ENCODE measurements around the gene ZBTB39.
"Not testable (repeated sequence)": the region's sequence is repeated elsewhere in the genome, so short reads cannot be mapped to it uniquely, and the experiment has no call there.

ZBTB39 gene, protein sequence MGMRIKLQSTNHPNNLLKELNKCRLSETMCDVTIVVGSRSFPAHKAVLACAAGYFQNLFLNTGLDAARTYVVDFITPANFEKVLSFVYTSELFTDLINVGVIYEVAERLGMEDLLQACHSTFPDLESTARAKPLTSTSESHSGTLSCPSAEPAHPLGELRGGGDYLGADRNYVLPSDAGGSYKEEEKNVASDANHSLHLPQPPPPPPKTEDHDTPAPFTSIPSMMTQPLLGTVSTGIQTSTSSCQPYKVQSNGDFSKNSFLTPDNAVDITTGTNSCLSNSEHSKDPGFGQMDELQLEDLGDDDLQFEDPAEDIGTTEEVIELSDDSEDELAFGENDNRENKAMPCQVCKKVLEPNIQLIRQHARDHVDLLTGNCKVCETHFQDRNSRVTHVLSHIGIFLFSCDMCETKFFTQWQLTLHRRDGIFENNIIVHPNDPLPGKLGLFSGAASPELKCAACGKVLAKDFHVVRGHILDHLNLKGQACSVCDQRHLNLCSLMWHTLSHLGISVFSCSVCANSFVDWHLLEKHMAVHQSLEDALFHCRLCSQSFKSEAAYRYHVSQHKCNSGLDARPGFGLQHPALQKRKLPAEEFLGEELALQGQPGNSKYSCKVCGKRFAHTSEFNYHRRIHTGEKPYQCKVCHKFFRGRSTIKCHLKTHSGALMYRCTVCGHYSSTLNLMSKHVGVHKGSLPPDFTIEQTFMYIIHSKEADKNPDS

DNA sequence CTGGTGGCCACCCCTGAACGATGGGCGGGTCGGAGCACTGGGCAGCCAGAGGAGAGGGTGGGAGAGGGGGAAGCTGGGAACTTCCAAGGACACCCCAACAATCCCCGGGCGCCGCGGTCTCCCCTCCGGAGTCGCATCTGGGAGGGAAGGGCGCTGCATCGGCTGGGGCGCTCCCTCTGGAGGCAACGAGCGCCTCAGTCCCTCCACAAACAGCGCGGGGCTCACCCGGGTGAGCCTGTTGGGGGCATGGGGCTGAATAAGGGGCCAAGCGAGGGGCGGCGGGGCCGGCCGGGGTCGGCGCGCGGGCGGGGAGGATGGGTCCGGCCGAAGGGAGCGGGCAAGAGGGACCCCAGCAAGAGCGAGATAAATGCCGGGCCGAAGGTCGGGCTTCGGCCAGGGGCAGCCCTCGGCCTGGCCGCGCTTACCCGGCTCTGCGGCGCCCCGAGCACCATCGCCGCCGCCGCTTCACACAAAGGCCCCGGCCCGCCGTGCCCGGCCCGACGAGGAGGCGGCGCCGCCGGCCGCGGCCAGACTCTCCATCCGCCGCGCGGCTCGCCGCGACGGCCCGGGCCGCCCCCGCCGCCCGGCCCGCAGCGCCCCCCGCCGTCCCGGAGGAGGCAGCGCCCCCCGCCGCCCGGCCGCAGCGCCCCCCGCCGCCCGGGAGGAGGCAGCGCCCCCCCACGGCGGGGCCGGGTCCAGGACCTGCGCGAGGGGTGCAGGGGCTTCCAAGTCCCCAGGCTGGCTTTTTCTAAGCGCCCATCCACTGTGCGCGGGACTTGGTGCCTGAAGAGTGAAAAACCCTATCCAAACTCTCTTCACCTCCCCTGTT is at the start of gene ZBTB39:
Gene ZBTB39 (minus strand): TSS at position 567 of the 829 bp plus-strand sequence. CDS start 1,629 bp downstream, outside the sequence.
- DNase-seq = no peak

DNA sequence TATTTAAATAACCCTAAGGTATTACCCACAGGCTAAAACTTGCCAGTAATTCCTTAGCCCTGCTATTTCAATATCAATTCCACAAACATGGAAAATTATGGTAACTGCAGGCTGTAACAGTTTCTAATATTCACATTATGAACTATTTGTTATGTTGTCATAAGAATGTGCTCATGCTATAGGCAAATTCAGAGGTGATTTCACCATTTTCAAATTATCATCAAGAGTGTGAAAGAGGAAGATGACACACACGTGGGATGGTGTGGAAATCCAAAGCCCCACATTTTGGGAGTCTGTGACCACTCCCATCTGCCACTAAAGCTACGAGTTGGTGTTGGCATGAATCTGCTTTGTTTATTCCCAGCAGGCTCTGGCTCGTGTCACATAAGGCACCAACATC is 49.5 kb upstream of the ZBTB39 start:
- no peak for DNase-seq

DNA sequence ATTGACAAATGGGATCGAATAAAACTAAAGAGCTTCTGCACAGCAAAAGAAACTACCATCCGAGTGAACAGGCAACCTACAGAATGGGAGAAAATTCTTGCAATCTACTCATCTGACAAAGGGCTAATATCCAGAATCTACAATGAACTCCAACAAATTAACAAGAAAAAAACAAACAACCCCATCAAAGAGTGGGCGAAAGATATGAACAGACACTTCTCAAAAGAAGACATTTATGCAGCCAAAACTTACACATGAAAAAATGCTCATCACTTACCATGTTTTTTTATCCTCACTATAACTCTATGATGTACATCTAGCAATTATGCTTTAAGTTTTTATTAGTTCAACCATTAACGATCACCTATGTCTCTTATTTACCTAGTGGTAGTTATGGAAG is 47.6 kb upstream of the ZBTB39 start:
- DNase-seq = not testable (repeated sequence)

DNA sequence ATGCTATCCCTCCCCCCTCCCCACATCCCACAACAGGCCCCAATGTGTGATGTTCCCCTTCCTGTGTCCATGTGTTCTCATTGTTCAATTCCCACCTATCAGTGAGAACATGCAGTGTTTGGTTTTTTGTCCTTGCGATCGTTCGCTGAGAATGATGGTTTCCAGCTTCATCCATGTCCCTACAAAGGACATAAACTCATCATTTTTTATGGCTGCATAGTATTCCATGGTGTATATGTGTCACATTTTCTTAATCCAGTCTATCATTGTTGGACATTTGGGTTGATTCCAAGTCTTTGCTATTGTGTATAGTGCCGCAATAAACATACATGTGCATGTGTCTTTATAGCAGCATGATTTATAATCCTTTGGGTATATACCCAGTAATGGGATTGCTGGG is 46.8 kb upstream of the ZBTB39 start:
- not testable (repeated sequence) for DNase-seq

DNA sequence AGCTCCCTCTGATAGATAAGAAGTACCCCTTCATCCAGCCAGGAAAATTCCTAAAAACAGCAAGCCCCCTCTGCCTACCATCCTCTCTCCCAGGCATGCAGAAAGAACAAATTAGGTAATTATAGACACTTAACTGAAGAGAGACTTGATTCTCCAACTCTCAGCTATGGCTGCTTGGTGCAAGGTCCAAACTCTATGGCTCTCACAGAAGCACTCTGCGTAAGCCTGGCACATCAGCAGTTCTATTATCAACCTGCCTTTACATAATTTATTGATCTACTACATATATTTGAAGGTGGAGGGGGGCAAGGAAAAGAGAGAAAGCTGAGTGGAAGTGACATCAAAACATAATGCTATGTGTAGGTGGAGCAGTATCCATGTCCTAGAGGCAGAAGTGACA is 44.7 kb upstream of the ZBTB39 start:
- no peak for DNase-seq

DNA sequence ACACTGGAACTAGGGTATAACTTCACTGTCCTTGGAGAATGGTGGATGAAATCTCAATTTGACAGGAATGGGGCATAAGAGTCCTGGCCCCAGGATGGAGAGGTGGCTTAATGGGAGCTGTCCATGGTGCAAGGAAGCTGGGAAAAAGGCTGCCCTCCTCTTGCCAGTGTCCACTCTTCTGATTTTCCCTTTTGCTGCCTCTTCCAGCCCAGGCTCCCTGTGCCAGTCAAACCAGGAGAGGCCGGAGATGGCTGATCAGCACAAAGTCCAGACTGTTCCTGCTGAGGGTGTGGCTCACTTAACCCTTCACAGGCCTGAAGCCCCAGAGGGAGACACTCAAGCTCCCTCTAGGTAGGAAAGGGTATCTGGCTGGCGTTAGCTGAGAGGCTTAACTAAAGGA is 43.5 kb upstream of the ZBTB39 start, which contains the start of gene MYO1A:
Gene MYO1A (minus strand): TSS at position 240 of the 400 bp plus-strand sequence. CDS start 1,806 bp downstream, outside the sequence.
- DNase-seq = no peak

DNA sequence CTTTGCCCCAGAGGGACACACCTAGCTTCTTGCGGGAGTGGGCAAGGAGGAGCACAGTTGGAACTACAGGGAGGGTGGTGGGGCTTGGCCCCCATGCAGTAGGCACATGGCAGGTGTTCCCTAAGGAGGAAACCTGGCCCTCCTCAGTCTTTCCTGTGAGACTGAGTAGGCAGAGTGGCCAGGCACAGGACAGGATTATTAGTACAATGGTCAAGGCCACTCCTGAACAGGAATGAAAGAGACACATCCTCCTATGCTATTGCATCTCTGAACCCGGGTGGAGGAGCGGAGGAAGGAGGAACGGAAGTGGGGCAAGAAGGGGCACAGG is 42.7 kb upstream of the ZBTB39 start:
- no peak for DNase-seq

DNA sequence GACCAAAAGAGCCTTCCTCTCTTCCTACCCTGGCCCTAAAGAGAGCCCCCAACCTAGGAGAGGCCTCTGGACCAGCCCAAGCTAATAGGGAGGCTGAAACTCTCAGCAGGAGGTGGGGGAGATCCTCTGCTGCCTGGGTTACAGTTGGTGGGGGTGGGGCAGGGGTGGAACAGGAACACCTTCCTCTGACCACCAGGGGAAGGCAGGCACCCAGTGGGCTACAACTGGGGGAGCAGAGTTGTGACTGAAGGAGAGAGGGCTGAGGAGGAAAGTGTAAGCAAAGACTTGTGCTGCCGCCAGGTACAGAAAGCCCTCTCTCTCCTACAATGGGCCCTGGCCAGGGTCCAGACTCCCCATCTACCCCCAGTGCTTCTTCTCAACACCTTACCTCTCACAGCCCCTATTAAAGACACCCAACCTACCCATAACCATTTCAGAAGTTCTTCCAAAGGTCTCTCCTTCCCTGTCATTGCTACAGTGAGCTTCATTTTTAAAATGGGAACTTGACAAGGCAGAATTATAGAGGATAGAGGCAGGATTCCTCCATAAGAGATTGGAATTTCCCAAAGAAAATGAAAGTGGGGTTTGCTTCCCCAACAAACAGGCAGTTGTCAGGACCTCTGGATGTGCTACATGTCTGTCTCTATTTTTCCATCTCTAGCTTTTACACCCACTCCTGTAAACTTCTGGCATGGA is 42.2 kb upstream of the ZBTB39 start:
- no peak for DNase-seq

DNA sequence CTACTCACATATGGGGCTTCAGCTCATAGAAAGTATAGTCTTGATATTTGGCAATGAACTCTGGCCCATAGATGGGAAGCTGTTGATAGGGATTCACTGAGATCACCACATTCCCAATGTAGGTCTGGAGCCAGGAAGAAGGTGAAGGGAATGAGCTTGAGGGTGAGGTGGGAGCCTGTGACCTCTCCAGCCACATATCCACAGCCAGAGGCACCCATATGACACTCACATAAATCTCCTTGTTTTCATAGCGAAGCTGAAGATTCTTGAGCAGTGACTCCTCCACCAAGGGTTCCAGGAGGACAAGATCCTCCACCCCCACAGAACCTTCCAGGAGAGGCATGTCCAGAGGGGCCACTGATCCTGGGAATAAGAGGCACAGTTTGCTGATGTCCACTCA is 41.6 kb upstream of the ZBTB39 start:
- DNase-seq = no peak

DNA sequence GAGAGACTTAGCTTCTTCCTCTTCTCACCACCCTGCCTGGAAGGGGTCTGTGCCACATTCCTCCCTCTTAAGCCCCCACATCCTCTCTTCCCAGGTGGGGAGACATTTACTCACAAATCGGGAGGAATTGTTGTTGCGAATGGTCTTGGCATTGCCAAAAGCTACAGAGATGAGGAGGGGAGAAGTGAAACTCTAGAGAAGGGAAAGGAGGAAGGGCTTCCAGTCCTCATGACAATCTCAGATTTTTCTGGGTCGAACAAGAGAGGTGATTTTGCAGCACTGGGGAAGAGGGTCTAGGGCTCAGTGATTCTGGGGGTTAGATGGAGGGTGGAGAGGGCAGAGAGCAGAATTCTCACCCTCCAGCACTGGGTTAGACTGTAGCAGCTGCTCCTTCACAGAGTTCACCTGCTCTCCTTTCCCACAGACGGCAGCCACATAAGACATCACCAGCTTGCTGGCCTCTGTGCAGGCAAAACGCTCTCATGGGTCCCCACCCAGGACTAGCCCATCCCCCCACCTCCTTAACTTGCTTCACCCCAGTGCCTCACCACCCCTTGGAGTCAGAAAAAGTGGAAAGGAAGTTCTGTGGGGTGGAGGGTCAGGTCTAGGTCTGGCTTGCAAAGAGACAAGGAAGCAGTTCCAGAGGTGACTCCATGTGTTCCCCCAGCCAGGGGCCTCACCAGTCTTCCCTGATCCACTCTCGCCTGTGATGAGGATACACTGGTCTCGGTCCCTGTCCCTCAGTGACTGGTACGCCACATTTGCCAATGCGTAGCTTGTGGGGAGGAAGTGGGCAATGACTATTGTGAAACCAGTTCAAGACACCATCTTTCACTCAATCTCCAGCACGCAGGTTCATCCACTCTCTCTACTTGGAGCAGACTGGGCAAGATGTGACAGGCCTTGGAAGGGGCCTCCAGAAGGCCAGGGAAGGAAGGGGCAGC is 40.9 kb upstream of the ZBTB39 start:
- no peak for DNase-seq

DNA sequence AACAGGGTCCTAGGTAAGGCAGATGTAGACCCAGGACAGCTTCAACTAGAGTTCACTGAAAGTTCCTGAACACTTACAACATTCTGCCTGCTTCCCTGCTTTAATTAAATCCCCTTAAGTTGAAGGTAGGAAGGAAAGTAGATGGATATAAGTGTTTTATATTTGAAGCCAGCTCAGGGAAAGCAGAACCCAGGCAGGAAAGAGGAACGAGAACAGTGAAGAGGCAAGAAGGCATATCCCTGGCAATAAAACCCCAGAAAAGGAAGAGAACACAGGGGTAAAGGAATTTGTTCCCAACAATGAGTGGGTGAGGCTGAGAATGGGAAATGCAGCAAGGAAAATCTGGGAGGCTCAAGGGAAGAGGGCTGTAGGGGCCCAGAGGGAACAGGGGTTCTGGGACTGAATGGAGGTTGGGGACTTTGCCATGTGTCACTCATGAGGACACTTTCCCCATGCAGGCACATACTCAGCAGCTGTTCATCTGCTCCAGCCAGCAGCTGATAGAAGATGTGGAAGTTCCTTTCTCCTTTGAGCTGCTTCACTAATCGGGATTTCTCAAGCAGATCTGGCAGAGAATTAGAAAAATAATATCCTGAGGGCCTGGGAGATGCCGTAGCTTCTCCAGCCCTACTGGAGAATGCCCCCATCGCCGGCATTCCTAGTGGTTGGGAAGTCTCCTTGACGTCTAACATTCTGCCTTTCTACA is 39.9 kb upstream of the ZBTB39 start:
- no peak for DNase-seq

DNA sequence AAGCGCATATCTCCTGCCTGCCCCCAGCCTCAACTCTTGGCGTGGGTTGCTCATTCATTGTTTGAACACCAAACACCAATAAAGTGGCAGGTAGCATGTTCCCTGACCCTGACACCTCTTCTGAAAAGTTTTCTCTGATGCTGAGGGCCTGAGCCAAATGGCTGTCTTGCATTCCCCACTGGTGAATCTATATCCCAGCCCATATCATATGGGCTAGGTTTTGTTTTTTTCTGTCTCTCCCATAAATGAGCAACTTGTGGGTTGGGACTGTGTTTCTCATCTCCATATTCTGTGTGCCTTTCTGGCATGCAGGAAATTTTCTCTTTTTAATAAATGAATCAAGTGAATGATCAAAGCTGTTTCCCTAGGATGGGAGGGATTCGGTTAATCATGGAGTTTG is 38.5 kb upstream of the ZBTB39 start:
- no peak for DNase-seq

DNA sequence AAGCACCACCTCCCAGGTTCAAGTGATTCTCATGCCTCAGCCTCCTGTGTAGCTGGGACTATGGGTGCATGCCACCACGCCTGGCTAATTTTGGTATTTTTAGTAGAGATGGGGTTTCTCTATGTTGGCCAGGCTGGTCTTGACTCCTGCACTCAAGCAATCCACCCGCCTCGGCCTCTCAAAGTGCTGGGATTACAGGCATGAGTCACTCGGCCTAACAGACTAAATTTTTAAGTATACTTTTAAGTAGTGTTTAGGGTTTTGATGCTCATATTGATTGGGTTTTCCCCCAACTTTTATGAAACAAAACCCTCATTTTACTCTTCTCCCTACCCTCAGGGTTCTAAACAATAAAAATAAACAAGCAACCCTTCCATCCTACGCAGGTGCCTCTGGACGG is 38.1 kb upstream of the ZBTB39 start:
- DNase-seq = no peak

DNA sequence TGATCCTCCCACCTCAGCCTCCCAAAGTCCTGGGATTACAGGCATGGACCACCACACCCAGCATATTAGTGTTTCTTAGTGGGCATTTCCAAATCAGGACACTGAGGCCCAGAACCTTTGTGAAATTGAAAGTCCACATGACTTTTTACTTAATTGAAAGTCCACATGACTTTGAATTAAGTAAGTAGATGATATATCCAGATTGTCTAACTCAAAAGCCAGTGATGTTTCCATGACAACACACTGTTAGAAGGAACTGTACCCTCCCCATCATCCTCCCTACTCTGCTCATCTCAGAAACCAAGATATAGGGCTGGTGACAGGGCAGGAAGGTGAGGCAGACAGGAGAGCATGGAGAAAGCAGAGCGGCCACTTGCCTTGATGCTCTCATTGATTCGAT is 36.3 kb upstream of the ZBTB39 start:
- DNase-seq = no peak

DNA sequence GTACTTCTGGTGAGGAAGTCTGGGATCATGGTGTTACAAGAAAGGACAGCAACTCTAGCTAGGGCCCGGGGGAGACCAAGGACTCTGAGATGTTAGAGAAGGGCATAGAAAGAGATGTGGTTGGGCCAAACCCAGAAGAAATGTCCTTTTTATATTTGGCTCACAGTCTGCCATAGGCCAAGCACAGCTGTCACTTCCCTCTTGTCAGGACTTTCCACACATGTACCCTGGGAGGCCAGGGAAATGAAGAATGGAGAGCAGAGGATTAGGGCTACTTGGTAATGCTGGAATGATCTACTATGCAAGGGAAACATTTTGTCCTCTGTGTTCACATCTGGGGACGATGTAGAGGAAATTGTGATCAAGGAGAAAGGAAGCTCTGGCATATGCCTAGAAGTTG is 34.4 kb upstream of the ZBTB39 start:
- DNase-seq = no peak

DNA sequence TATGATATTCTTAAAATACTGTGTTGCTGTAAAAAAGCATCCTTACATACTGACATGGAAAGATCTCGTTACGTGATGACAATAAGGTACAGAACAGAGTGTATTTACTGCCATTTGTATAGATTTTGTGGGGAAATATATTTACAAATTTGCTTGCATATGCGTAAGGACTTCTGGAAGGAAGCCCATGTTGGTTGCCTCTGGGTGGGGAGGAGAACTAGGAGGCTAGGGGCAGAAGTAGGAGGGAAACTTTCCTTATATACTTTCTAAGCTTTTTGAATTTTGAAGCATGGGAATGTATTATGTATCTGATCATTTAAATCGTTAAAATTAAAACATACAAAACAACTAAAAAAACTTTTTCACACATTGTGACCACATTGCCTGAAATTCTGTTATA is 33.9 kb upstream of the ZBTB39 start:
- DNase-seq = no peak

DNA sequence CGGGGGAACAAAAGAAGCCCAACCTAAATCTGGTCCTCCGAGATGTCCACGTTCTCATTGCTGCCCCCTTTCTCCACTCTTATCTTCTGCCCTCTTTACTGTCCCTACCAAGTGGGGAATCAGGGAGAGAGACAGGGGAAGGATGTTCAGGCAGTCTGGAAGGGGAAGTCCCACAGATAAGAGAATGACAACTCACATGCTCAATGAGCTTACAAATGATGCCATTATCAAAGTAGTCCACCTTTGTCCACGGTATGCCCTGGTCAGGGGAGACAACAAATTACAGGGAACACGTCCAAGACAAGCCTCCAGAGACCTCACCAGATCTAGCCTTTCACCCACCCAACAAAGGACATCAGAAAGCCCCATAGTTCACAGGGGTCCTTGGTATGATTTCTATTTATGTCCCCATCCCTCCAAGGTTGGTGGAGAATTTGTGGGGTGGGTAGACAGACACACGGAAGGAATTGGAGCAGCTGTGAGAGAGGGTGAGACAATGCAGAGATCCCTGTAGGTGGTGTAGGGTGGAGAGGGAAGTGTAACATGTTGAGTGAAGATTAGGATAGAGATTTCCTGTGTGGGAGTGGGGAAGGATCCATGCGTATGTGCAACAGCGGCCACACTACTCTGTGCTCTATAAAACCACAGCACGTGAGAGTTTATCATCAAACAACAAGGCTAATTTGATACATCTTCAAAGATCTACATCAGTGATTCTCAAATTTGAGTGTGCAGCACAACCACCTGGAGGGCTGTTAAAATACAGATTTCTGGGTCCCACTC is 32.9 kb upstream of the ZBTB39 start:
- no peak for DNase-seq

DNA sequence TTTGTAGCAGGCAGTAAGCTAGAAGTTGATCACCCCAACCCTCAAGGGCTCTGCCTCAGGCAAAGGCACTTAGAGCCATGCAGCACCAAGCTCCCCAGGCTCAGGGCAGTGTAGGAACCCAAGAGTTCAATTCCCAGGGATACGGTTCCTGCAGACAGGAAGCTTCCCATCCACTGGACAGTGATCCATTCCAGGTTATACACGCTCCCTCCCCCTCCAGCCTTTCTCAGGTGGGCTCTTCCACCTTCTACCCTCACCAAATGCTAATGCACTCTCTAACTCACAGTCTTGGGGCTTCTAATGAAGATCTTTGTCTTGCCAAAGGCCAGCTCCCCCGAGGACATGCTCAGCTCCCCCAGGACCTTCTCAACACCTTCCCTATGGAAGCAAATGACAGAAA is 30.9 kb upstream of the ZBTB39 start:
- no peak for DNase-seq

DNA sequence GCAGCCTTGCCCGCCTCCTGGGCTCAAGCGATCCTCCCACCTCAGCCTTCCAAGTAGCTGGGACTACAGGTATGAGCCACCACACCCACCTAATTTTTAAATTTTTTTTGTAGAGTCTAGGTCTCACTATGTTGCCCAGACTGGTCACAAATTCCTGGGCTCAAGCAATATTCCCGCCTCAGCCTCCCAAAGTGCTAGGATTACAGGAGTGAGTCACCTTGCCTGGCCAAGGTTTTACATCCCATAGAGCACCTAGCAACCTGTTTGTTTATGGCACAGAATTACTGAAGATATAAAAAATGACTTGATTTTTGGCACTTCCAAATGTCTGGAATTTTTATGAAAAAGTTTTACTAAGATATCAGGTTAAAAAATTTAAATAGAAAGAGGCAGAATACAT is 27.1 kb upstream of the ZBTB39 start:
- no peak for DNase-seq

DNA sequence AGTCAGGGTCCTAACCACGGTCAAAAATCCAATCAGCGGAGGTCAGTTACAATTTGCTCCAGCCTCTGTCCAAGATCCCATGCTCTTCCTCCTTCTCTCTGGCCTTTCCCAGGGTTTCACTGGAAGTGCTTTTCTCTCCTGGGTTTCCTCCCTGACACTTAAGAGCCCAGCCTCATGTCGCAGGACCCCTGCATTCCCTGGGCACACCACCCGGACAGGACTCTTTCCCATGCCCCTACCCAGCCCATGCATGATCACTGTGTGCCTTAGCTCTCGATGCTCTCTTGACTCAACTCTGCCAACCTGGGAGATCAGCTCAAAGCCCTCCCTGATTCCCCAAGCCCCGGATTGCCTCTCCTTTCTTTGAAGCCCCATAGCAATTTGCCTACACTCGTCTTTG is 25.4 kb upstream of the ZBTB39 start:
- DNase-seq = no peak

Data from NCI-H524 treated with DMSO at 0.1 percent for 48 hours (cell line).